Putamen (tissue), 1 donor: ENCODE results near the gene MCOLN1.
"Not testable (repeated sequence)": the region's sequence is repeated elsewhere in the genome, so short reads cannot be mapped to it uniquely, and the experiment has no call there.

Source experiments
- DNase-seq: peaks from one replicate; pipeline ENCODE4 v3.0.0-alpha.2; 2016; ENCODE audit warnings: low spot score

Gene MCOLN1

GRCh38 chr19:7575434-7576040 lies 53.1 kb downstream of the MCOLN1 start:
- no peak for DNase-seq

- not testable (repeated sequence) for DNase-seq
Measured at GRCh38 chr19:7577422-7577821, 55.0 kb downstream of the MCOLN1 start.

- no peak for DNase-seq
Measured at GRCh38 chr19:7578127-7578526, 55.7 kb downstream of the MCOLN1 start.

GRCh38 chr19:7579182-7579581 lies 56.8 kb downstream of the MCOLN1 start:
- DNase-seq, result no peak

GRCh38 chr19:7582446-7582845 lies 60.0 kb downstream of the MCOLN1 start:
- DNase-seq, result no peak
